Prostate gland (tissue), 2 donors: Measurements from ENCODE around the gene PHLDA2. TPM values are rescaled to one million over a fixed set of nuclear protein-coding genes. Genes with fewer than 3 reads are reported as not detected.
A peak's percentile ranks its signal among the peaks of the same experiment; 100 is the strongest.

Experiments used
- DNase-seq: peaks from one replicate; pipeline ENCODE4 v3.0.0-alpha.2; 2019; ENCODE audit warnings: low spot score
- H3K27ac ChIP-seq, 2 donors: fragments of 200-600 bp; sonication (generic); 2 replicates each; pipeline ENCODE4 v1.5.1; 2017 to 2019
- H3K27me3 ChIP-seq: fragments of 200-600 bp; sonication (generic); replicated peaks from 2 replicates; pipeline ENCODE4 v1.5.1; 2019; ENCODE audit not compliant: insufficient read depth
- H3K36me3 ChIP-seq, 2 donors: fragments of 200-600 bp; sonication (generic); 1 replicate in 1 of 2; 2 replicates in 1 of 2; pipeline versions ENCODE4 v1.5.1 to v1.8.1; 2017 to 2019
- H3K4me1 ChIP-seq: fragments of 200-600 bp; sonication (generic); replicated peaks from 2 replicates; pipeline ENCODE4 v1.5.1; 2019
- H3K4me3 ChIP-seq, 2 donors: fragments of 200-600 bp; sonication (generic); 2 replicates each; pipeline ENCODE4 v1.5.1; 2017 to 2019
- H3K9me3 ChIP-seq: fragments of 200-600 bp; sonication (generic); 2 replicates; pipeline ENCODE4 v1.5.1; 2017
- CTCF ChIP-seq, 4 experiments: fragments of 200-600 bp in 2 of 4; fragments of 450-650 bp in 2 of 4; sonication (generic) in 2 of 4; IDR thresholded peaks; 1 replicate in 3 of 4; 2 replicates in 1 of 4; pipeline ENCODE4 v1.5.1; 2016 to 2019; ENCODE audit warnings: antibody characterized with exemption in 4 of 4, mild to moderate bottlenecking in 2 of 4, moderate library complexity in 2 of 4
- POLR2A ChIP-seq: fragments of 450-650 bp; IDR thresholded peaks from one replicate; pipeline ENCODE4 v1.6.1; 2016; ENCODE audit warnings: antibody characterized with exemption, mild to moderate bottlenecking
- POLR2AphosphoS5 ChIP-seq: sonication (generic); formaldehyde crosslinking; IDR thresholded peaks from one replicate; pipeline ENCODE4 v1.6.1; 2017; ENCODE audit warnings: antibody characterized with exemption
- WGBS: methylation state at CpG from one replicate; pipeline ENCODE4 v1.1.5; 2018; 5-methylcytosine and 5-hydroxymethylcytosine counted together
- intact Hi-C: fragments of 100-400 bp; cut with DNase I; formaldehyde crosslinking; loops from one replicate; pipeline ENCODE4 v1.14.2; 2022
- total RNA-seq, 2 donors: library from RNA; depleted of rRNA; stranded (reverse); fragments of >200 nt; gene quantifications; one replicate each; pipeline ENCODE4 v1.1.0, GENCODE V29; 2016

Gene PHLDA2
- total RNA-seq, 2 donors from 2014 or later: 12.4 to 20.4 TPM

- H3K36me3 ChIP-seq: no peaks in the 10 kb centered on the region
- intact Hi-C loops: loop anchor here (1.0 to 10.0 kb wide), 4 partner anchors 354 to 1123 kb away; partner anchors contain the start of gene CTSD
- TF ChIP-seq POLR2A (no peak), POLR2AphosphoS5 (no peak), CTCF (IDR thresholded peaks at IDR 0.05) (no peak)
- no peaks in the 10 kb centered on the region for H3K9me3 ChIP-seq
- H3K27ac ChIP-seq: no peak overlapping the region
- WGBS: 78% methylated on average over 11 of the region's 11 CpGs
- no peaks in the 10 kb centered on the region for H3K27me3 ChIP-seq
- H3K4me3 ChIP-seq: no peak overlapping the region
- DNase-seq: no peak
- peaks cover 20% of the 10 kb centered on the region for H3K4me1 ChIP-seq
These were observed 41.6 kb downstream of the PHLDA2 start for GRCh38 chr11:2887515-2888195.

- WGBS: 88% methylated on average over 5 of the region's 5 CpGs
- H3K4me1 ChIP-seq: peaks cover 15% of the 10 kb centered on the region
- no peak overlapping the region for H3K4me3 ChIP-seq
- H3K36me3 ChIP-seq: no peaks in the 10 kb centered on the region
- H3K27ac ChIP-seq: peak overlapping the region in 1 of 2 donors; percentile 83
- DNase-seq: no peak
- intact Hi-C loops: loop anchor here (5.0 to 10.0 kb wide), 3 partner anchors 460 to 1122 kb away; partner anchors contain the start of gene CTSD
- H3K27me3 ChIP-seq: no peaks in the 10 kb centered on the region
- no peak for TF ChIP-seq CTCF (IDR thresholded peaks at IDR 0.05)
- no peak for TF ChIP-seq POLR2AphosphoS5
- TF ChIP-seq POLR2A: no peak
- no peaks in the 10 kb centered on the region for H3K9me3 ChIP-seq
These were observed 42.3 kb downstream of the PHLDA2 start for GRCh38 chr11:2886936-2887335.

- H3K9me3 ChIP-seq: no peaks in the 10 kb centered on the region
- intact Hi-C loops: loop anchor here (5.0 to 10.0 kb wide), 3 partner anchors 459 to 1122 kb away; partner anchors contain the start of gene CTSD
- peak overlapping the region; percentile 34 to 49 for H3K4me3 ChIP-seq
- peak overlapping the region; percentile 59 to 83 for H3K27ac ChIP-seq
- peaks cover 9% of the 10 kb centered on the region for H3K4me1 ChIP-seq
- DNase-seq: no peak
- TF ChIP-seq POLR2AphosphoS5 (no peak), CTCF (IDR thresholded peaks at IDR 0.05) (peak in 1 of 4 experiments; percentile 44), POLR2A (no peak)
- no peaks in the 10 kb centered on the region for H3K36me3 ChIP-seq
- 27% methylated on average over 29 of the region's 49 CpGs for WGBS
- H3K27me3 ChIP-seq: no peaks in the 10 kb centered on the region
These were observed 42.9 kb downstream of the PHLDA2 start for GRCh38 chr11:2886191-2886894.

GRCh38 chr11:2885678-2886081 lies 43.5 kb downstream of the PHLDA2 start, which contains the start of gene CDKN1C:
Gene CDKN1C, minus strand, starts transcription at chr11:2885775. Its CDS starts 319 bp downstream, at chr11:2885456.
- no peaks in the 10 kb centered on the region for H3K9me3 ChIP-seq
- H3K27me3 ChIP-seq: no peaks in the 10 kb centered on the region
- H3K27ac ChIP-seq: peak within 1 kb of the TSS; percentile 88 to 89
- intact Hi-C loops: loop anchor here (1.0 to 10.0 kb wide), 5 partner anchors 59 to 1121 kb away; partner anchors contain the start of gene CTSD
- peak within 1 kb of the TSS; percentile 81 to 88 for H3K4me3 ChIP-seq
- peak in 1 of 4 experiments; percentile 36 for TF ChIP-seq CTCF (IDR thresholded peaks at IDR 0.05)
- peak; percentile 90 for TF ChIP-seq POLR2AphosphoS5
- peak; percentile 98 for TF ChIP-seq POLR2A
- WGBS: 0% methylated on average over 28 of the region's 61 CpGs
- H3K4me1 ChIP-seq: peaks cover 3% of the 10 kb centered on the region
- no peaks in the 10 kb centered on the region for H3K36me3 ChIP-seq
- DNase-seq: peak; percentile 89
